Parathyroid adenoma (tissue), 2 donors: Measurements from ENCODE around the gene ST7.

ENCODE experiments used
- H2AFZ ChIP-seq: fragments of 300-600 bp; sonication (generic); one replicate; pipeline ENCODE4 v1.7.0; 2017; ENCODE audit warnings: antibody characterized with exemption, mild to moderate bottlenecking
- H3K27ac ChIP-seq: fragments of 300-600 bp; sonication (generic); one replicate; pipeline ENCODE4 v1.7.0; 2017
- H3K27me3 ChIP-seq: fragments of 300-600 bp; sonication (generic); one replicate; pipeline ENCODE4 v1.7.0; 2017; ENCODE audit warnings: low read length; ENCODE audit not compliant: control insufficient read depth, insufficient read depth
- H3K36me3 ChIP-seq: fragments of 300-600 bp; sonication (generic); one replicate; pipeline ENCODE4 v1.7.0; 2017; ENCODE audit warnings: low read length; ENCODE audit not compliant: control insufficient read depth, insufficient read depth
- H3K4me1 ChIP-seq: fragments of 300-600 bp; sonication (generic); one replicate; pipeline ENCODE4 v1.7.0; 2017; ENCODE audit warnings: control low read depth
- H3K4me2 ChIP-seq: fragments of 300-600 bp; sonication (generic); one replicate; pipeline ENCODE4 v1.7.0; 2017; ENCODE audit warnings: low read length
- H3K4me3 ChIP-seq: fragments of 300-600 bp; sonication (generic); one replicate; pipeline ENCODE4 v1.7.0; 2017; ENCODE audit warnings: low read depth, low read length
- H3K79me2 ChIP-seq: fragments of 300-600 bp; sonication (generic); one replicate; pipeline ENCODE4 v1.7.0; 2017; ENCODE audit warnings: control low read depth
- H3K9ac ChIP-seq: fragments of 300-600 bp; sonication (generic); one replicate; pipeline ENCODE4 v1.7.0; 2017; ENCODE audit warnings: mild to moderate bottlenecking
- H3K9me3 ChIP-seq: fragments of 300-600 bp; sonication (generic); one replicate; pipeline ENCODE4 v1.7.0; 2017; ENCODE audit warnings: low read length; ENCODE audit not compliant: control insufficient read depth
- TF ChIP-seq, protein P1 (sequence below): fragments of 300-600 bp; sonication (generic); IDR thresholded peaks from one replicate; pipeline ENCODE4 v1.7.0; 2017; ENCODE audit warnings: antibody characterized with exemption, mild to moderate bottlenecking
- donor health status: primary hyperparathyroidism.

ST7 gene

DNA sequence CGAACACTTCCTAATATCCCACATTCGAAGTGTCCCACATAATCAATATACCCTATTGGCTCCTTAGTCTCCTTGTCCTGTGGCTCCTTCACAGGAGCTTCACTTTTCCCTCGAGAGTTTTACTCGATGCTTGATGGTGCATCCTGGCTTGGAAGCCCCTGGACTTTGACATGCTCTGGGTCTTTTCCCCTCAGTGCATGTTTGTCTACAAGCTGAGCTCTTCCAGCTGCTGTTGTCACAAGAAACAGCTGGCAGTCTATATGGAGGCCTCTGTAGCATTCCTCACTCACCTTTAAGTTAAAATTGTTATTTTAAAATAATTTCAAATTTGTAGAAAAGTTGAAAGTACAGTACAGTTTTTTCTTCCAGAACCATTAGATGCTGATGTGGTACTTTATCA is 27.1 kb downstream of the ST7 start:
- Histone ChIP-seq H3K9me3 (no peaks in the 10 kb centered on the region), H3K9ac (no peak overlapping the region), H3K27ac (no peak overlapping the region), H3K36me3 (no peaks in the 10 kb centered on the region), H3K79me2 (peaks cover 3% of the 10 kb centered on the region), H3K4me3 (no peak overlapping the region), H2AFZ (no peak overlapping the region), H3K27me3 (no peaks in the 10 kb centered on the region), H3K4me2 (no peak overlapping the region), H3K4me1 (no peaks in the 10 kb centered on the region)
- TF ChIP-seq, protein P1, sequence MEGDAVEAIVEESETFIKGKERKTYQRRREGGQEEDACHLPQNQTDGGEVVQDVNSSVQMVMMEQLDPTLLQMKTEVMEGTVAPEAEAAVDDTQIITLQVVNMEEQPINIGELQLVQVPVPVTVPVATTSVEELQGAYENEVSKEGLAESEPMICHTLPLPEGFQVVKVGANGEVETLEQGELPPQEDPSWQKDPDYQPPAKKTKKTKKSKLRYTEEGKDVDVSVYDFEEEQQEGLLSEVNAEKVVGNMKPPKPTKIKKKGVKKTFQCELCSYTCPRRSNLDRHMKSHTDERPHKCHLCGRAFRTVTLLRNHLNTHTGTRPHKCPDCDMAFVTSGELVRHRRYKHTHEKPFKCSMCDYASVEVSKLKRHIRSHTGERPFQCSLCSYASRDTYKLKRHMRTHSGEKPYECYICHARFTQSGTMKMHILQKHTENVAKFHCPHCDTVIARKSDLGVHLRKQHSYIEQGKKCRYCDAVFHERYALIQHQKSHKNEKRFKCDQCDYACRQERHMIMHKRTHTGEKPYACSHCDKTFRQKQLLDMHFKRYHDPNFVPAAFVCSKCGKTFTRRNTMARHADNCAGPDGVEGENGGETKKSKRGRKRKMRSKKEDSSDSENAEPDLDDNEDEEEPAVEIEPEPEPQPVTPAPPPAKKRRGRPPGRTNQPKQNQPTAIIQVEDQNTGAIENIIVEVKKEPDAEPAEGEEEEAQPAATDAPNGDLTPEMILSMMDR = no peak

DNA sequence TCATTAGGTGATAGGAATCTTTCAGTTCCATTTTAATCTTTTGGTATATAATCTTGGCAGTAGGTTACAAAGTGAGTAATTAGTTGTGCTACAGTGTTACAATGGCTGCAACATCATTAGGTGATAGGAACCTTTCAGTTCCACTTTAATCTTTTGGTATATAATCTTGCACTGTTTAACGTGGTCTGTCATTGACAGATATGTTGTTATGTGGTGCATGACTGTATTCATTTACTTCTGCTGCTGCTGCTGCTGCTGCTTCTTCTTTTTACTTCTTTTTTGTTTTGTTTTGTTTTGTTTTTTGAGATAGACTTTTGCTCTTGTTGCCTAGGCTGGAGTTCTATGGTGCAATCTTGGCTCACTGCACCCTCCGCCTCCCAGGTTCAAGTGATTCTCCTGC is 28.6 kb downstream of the ST7 start:
- TF ChIP-seq, protein P1 = no peak
- Histone ChIP-seq H3K27ac (no peak overlapping the region), H3K79me2 (no peaks in the 10 kb centered on the region), H3K4me3 (no peak overlapping the region), H3K9me3 (no peaks in the 10 kb centered on the region), H3K4me2 (no peak overlapping the region), H3K9ac (no peak overlapping the region), H2AFZ (no peak overlapping the region), H3K36me3 (no peaks in the 10 kb centered on the region), H3K27me3 (no peaks in the 10 kb centered on the region), H3K4me1 (no peaks in the 10 kb centered on the region)

GRCh38 chr7:116984511-116984910 is 31.2 kb downstream of the ST7 start:
- no peaks in the 10 kb centered on the region for H3K27me3 ChIP-seq
- H3K4me2 ChIP-seq = no peak overlapping the region
- H2AFZ ChIP-seq = no peak overlapping the region
- H3K4me1 ChIP-seq = no peaks in the 10 kb centered on the region
- H3K4me3 ChIP-seq = no peak overlapping the region
- H3K27ac ChIP-seq = no peak overlapping the region
- TF ChIP-seq, protein P1 = no peak
- H3K36me3 ChIP-seq = no peaks in the 10 kb centered on the region
- H3K9me3 ChIP-seq = no peaks in the 10 kb centered on the region
- peaks cover 11% of the 10 kb centered on the region for H3K79me2 ChIP-seq
- H3K9ac ChIP-seq = no peak overlapping the region

DNA sequence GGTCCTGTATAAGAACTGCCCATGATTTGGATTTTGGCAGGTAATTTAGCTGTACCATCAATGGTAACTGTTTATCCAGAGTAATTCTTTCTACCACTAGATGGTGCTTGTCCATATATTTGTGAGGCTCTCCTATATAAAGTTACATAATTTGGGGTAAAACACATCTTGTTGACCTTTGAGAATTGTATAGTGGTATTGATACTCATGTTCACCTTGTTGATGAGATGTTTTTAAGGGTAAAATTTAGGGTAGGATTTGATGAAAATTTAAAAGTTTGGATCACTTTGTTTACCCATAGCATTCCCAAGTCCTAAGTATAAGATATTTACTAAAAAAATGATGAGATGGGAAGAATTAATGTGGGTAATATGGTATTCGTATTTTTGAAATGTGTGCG is 31.6 kb downstream of the ST7 start:
- TF ChIP-seq, protein P1 = peak; percentile 67
- Histone ChIP-seq H3K27me3 (no peaks in the 10 kb centered on the region), H3K27ac (no peak overlapping the region), H3K4me2 (no peak overlapping the region), H3K4me1 (no peaks in the 10 kb centered on the region), H3K79me2 (peaks cover 14% of the 10 kb centered on the region), H3K9me3 (no peaks in the 10 kb centered on the region), H3K9ac (no peak overlapping the region), H3K36me3 (no peaks in the 10 kb centered on the region), H3K4me3 (no peak overlapping the region), H2AFZ (no peak overlapping the region)

GRCh38 chr7:116985575-116985974 is 32.3 kb downstream of the ST7 start:
- Histone ChIP-seq H3K4me3 (no peak overlapping the region), H3K27me3 (no peaks in the 10 kb centered on the region), H3K4me2 (no peak overlapping the region), H3K79me2 (peaks cover 20% of the 10 kb centered on the region), H3K4me1 (no peaks in the 10 kb centered on the region), H3K9me3 (no peaks in the 10 kb centered on the region), H3K27ac (no peak overlapping the region), H3K9ac (no peak overlapping the region), H3K36me3 (no peaks in the 10 kb centered on the region), H2AFZ (no peak overlapping the region)
- TF ChIP-seq, protein P1 = no peak
